ENCODE results near the gene CEP85L.
A peak's percentile ranks its signal among the peaks of the same experiment; 100 is the strongest.

The CEP85L gene

GRCh38 chr6:118536478-118536877, 114.9 kb downstream of the CEP85L start:
- no peak for DNase-seq (ENCODE audit: low read depth)

GRCh38 chr6:118535176-118535844, 116.1 kb downstream of the CEP85L start:
- no peak for DNase-seq (ENCODE audit: low read depth)

DNA sequence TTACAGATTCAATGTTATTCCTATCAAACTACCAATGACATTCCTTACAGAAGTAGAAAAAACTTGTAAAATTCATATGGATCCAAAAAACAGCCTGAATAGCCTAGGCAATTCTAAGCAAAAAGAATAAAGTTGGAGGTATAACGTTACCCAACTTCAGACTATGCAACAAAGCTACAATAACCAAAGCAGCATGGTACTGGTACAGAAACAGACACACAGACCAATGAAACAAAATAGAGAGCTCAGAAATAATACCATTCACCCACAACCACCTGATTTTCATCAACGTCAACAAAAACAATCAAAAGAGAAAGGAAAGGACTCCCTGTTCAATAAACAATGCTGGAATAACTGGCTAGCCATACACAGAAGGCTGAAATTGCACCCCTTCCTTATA, 120.4 kb downstream of the CEP85L start:
- DNase-seq (ENCODE audit: low read depth), result no peak

DNA sequence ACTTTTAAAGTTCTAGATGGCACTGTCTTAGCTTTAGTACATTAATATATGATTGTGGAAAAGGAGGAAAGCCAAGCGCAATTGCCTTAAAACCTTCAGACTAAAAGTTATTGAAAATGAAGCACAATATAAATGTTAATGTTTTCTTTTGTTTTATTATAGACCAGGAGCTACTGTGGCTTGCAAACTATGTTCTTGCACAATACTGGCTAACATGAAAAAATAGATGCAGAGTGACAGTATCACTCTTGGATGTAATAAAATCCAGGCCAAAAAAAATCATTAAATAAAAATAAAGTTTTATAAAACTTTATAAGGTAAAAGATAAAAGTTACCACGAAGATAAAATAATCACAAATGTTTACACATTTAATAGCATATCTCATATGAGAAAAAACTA, 121.6 kb downstream of the CEP85L start:
- no peak for DNase-seq (ENCODE audit: low read depth)

- no peak for DNase-seq (ENCODE audit: low read depth)
These were observed 123.3 kb downstream of the CEP85L start for GRCh38 chr6:118528129-118528528.

GRCh38 chr6:118525913-118526780, 125.2 kb downstream of the CEP85L start:
- DNase-seq (ENCODE audit: low read depth), result no peak

DNA sequence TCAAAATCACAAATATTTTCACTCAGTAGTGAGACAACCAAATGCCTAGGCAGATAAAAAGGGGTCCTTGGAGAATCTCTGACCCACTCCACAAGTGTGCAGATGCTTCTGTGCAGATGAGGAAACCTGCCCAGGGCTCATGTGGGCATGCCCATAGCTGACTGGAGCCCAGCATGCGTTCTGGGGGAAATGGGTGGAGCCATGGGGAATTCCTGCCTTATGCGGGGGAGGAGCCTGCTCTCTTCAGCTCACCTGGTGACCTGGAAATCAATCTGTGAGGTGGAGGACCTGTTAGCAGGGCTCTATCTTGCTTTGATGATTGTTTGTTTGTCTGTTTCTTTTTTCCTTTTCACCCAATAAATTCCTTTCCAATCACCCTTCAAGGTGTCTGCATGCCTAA, 126.7 kb downstream of the CEP85L start:
- DNase-seq (ENCODE audit: low read depth), result no peak

DNA sequence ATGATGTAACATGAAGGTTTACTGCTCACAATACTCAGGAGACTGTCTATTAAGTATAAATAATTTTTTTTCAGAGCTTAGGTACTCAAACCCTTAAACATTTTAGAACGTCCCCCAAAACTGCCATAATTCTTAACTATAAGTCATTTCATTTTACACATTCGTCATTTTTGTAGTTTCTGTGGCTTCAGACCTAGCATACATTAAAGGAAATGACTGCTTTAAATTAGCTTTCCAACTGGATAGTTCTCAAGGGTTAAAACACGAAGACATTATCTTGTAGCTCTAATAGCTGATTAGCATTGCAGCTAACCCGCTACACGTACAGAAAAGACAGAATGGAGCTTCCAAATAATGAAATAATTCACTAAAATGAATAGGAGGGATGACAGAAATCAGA, 128.2 kb downstream of the CEP85L start:
- no peak for DNase-seq (ENCODE audit: low read depth)

DNA sequence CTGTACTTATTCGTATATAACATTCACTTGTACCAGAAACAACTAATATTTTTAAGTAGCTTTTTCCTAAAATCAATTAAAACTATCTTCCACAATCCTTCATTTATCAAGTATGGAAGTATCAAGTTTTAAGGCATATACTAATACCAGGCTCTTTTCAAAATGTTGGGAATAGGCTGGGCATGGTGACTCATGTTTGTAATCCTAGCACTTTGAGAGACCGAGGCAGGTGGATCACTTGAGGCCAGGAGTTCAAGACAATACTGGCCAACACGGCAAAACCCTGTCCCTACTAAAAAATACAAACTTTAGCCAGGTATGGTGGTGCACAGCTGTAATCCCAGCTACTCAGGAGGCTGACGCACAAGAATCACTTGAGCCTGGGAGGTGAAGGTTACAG, 129.0 kb downstream of the CEP85L start:
- no peak for DNase-seq (ENCODE audit: low read depth)

DNA sequence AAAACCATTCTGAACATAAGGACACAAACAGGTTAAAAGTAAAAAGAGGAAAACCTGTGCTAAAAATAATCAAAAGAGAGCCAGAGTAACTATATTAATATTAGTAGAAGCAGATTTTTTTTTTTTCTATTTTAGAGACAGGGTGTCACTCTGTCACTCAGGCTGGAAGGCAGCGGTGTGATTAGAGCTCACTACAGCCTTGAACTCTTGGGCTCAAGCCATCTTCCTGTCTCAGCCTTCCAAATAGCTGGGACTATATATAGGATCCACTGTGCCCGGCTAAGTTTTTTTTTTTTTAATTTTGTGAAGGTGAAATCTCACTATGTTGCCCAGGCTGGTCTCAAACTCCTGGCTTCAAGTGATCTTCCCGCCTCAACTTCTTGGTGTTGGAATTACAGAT, 136.7 kb downstream of the CEP85L start:
- DNase-seq (ENCODE audit: low read depth), result no peak

DNA sequence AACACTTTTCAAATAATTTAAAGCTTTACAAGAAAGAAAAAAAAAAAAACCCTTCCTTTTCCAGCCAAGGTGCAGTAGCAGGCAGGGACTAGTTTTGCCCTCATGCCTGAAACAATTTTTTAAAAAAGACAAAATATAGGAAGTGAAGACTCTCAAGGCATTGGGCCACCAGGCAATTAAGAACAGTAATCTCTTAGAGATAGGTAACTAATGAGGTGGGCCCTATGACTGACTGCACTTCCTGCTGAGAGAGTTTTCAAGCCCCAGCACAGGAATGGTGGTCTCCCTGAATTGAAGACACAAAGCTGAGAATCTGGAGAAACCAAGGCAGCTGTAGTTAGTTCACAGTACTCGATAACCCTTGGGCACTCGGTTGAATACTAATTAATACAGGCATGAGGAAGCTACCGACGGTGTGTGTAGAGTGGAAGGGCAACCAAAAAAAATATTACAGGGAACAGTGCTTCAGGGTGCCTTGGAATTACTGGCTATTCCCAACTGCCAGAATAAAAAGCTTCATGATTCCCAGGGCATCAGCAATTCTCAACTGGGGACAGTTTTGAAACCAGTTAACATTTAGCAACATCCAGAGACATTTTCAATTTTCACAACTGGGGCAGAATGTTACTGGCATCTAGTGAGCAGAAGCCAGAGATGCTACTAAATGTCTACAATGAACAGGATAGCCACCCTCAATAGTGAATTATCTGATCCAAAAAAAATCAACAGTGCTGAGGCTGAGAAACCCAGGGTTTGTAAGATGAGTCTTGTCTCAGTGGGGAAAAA, 139.3 kb downstream of the CEP85L start:
- no peak for DNase-seq (ENCODE audit: low read depth)

- peak; percentile 14 for DNase-seq (ENCODE audit: low read depth)
These were observed 142.3 kb downstream of the CEP85L start for GRCh38 chr6:118509009-118509617.

- DNase-seq (ENCODE audit: low read depth), result no peak
These were observed 143.8 kb downstream of the CEP85L start for GRCh38 chr6:118507636-118508035.

DNA sequence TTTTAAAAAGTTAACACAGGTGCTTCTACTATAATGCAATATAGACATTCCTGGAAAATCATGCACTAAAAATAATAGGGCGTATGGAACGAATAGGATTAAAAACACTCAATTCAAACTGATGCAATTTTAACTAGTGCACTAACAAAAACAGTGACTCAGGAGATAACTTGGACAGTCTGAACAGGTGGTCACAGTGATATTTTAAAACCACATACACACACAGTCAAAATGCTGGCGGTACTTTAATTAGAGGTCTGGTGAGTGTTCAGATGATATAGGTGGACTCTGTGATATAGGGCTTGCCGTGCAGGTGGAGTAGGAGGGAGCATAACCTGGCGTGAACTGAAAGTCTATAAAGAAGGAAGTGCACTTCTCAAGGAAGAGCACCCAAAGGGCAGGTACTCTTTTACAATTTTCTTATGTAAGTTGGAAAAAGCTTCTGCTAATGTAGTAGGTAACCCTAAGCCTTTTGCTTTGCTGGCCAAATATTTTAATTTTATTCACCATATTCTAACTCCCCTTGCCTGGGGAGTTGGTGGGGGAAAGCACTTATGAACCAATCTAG, 145.2 kb downstream of the CEP85L start:
- no peak for DNase-seq (ENCODE audit: low read depth)

DNA sequence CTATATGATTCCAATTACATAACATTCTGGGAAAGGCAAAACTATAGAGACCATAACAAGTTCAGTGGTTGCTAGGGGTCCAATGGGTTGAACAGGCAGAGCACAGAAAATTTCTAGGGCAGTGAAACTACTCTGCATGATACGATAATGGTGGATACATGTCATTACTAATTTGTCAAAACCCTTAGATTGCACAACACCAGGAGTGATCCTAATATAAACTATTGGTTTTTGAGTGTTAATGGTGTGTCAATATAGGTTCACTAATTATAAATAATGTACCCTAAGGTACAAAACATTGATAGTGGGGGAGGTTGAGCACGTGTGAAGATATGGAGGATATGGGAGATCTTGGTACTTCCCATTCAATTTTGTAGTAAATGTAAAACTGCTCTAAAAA, 145.7 kb downstream of the CEP85L start:
- no peak for DNase-seq (ENCODE audit: low read depth)

GRCh38 chr6:118504611-118505010, 146.8 kb downstream of the CEP85L start:
- DNase-seq (ENCODE audit: low read depth), result no peak

DNA sequence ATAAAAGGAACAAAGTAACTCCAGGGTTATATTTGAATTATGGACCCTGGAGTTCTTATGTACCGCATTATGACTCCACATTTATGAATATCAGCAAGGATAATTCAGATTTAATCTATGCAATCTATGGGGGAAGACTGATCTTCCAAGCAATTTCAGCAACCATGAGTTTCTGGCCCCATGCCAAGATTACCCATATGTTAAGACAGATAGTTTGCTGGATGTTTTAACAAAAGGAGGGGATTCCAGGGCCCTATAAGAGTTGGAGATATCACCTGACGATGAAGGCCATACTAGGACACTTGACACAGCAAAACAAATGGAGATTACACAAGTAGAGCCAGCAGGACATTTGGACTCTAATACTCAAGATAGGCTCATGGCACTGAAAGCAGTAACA, 149.2 kb downstream of the CEP85L start:
- no peak for DNase-seq (ENCODE audit: low read depth)

DNA sequence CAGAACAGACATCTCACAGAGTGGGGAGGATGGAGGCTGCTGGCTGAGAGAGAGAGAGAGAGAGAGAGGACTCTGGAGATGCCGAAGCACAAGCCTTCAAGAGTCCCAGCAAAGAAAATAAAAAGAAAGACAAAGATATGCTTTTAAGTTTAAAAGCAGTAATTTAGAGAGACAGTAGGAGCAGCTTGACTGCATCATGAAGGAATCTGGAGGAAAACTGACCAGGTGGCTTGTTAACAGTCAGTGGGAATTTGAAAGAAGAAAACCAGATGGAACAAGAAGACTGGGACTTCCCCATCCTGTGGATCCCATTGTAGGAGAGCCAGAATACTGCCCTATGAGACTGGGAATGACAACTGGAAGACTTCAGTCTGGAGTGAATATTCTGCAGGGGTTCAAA, 149.6 kb downstream of the CEP85L start:
- no peak for DNase-seq (ENCODE audit: low read depth)

DNA sequence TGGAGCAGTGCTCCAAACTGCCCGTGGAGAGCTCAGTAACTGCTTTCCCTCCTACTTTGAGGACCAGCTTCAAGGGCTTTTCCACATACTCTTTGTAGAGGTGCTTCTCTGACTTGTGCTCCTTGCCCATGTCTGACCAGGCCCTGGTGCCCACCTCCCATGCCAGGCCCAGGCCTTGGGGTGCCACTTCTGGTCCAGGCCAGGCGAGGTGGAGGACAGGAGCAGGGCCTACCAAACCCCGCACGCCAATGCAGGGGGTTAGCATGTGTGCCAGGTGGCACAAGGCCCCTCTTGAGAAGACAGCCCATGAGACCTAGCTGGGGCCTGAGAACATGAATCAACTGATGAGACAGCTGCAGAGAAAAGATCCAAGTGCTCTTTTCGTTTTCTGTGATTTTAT, 150.3 kb downstream of the CEP85L start:
- DNase-seq (ENCODE audit: low read depth), result no peak

GRCh38 chr6:118500130-118501015, 151.0 kb downstream of the CEP85L start:
- no peak for DNase-seq (ENCODE audit: low read depth)

All from stromal cell of bone marrow (primary cell).